Measurements from ENCODE around the gene PIM1. TPM values are rescaled to one million over a fixed set of nuclear protein-coding genes. Genes with fewer than 3 reads are reported as not detected.
A peak's percentile ranks its signal among the peaks of the same experiment; 100 is the strongest.

The PIM1 gene
- total and polyA plus RNA-seq, 9 of the 15 experiments (the other 6 are each of a cell fraction or from before 2014, with no cell fraction given) = 19.0 to 789 (median 212) TPM

- TF ChIP-seq FOXO4 (CRISPR knock-in tag; IDR thresholded peaks at IDR 0.05) (no peak), MECOM (CRISPR knock-in tag; IDR thresholded peaks at IDR 0.05) (no peak), ARID1B (IDR thresholded peaks at IDR 0.05) (no peak), PHF21A (IDR thresholded peaks at IDR 0.05; ENCODE audit: borderline replicate concordance, low read depth) (no peak), SMC3 (conservative IDR thresholded peaks at IDR 0.05; ENCODE audit: insufficient read depth, low read depth, low read length) (peak; percentile 5; the same call in 1 of the 2 replicates), HDAC6 (IDR thresholded peaks at IDR 0.05; ENCODE audit: low read depth, low read length) (no peak), ZNF512 (tag; IDR thresholded peaks at IDR 0.05) (no peak), ZNF165 (CRISPR knock-in tag; IDR thresholded peaks at IDR 0.05; ENCODE audit: borderline replicate concordance) (no peak; the same call in 1 of the 2 replicates), GABPB2 (CRISPR knock-in tag; conservative IDR thresholded peaks at IDR 0.05) (no peak), CHCHD3 (CRISPR knock-in tag; IDR thresholded peaks at IDR 0.05) (no peak), NFE2 (IDR thresholded peaks at IDR 0.05; ENCODE audit: low read depth) (no peak), SP1 (CRISPR knock-in tag; IDR thresholded peaks at IDR 0.05) (no peak; the same call in 1 of the 2 replicates), RAD51 (IDR thresholded peaks at IDR 0.05; ENCODE audit: borderline replicate concordance, low read depth) (no peak), BMI1 (IDR thresholded peaks at IDR 0.05; ENCODE audit: low read length) (no peak), ZNF3 (CRISPR knock-in tag; IDR thresholded peaks at IDR 0.05) (no peak), ELK1 (CRISPR knock-in tag; IDR thresholded peaks at IDR 0.05) (no peak), DMBX1 (CRISPR knock-in tag; IDR thresholded peaks at IDR 0.05; ENCODE audit: borderline replicate concordance) (0 out of 2 replicates have a peak, but pooled peaks have one; percentile 29), CREB5 (CRISPR knock-in tag; IDR thresholded peaks at IDR 0.05) (no peak), SMAD4 (CRISPR knock-in tag; conservative IDR thresholded peaks at IDR 0.05) (peak; percentile 46), MAZ (CRISPR knock-in tag; conservative IDR thresholded peaks at IDR 0.05 in 1 of 2, IDR thresholded peaks at IDR 0.05 in 1 of 2) (peak; percentile 57 to 70; a peak in 2 of 4 replicates), NCOA2 (IDR thresholded peaks at IDR 0.05; ENCODE audit: partially characterized antibody in 2 of 2) (no peak), MEF2D (tag; conservative IDR thresholded peaks at IDR 0.05; ENCODE audit: low read depth) (no peak)
Observed at GRCh38 chr6:37170273-37171200, 585 bp downstream of the PIM1 start (continued).
